ENCODE results near the gene CNP.
A peak's percentile ranks its signal among the peaks of the same experiment; 100 is the strongest.

CNP gene

GRCh38 chr17:41942626-41943373, 23.8 kb upstream of the CNP start:
- H3K4me3 ChIP-seq (ENCODE audit: low read depth, low read length) = no peak overlapping the region
- DNase-seq (ENCODE audit: low read depth) = no peak
- TF ChIP-seq MYC (IDR thresholded peaks at IDR 0.05; ENCODE audit: low read depth, low read length) (no peak), POLR2A (IDR thresholded peaks at IDR 0.05; ENCODE audit: extremely low read depth, insufficient read length) (no peak), MAX (IDR thresholded peaks at IDR 0.05; ENCODE audit: low read depth, low read length) (no peak), CTCF (IDR thresholded peaks at IDR 0.05; ENCODE audit: low read depth, low read length) (no peak)

GRCh38 chr17:41943492-41943891, 23.1 kb upstream of the CNP start:
- DNase-seq (ENCODE audit: low read depth) = no peak
- no peak for TF ChIP-seq MYC (IDR thresholded peaks at IDR 0.05; ENCODE audit: low read depth, low read length)
- TF ChIP-seq POLR2A (IDR thresholded peaks at IDR 0.05; ENCODE audit: extremely low read depth, insufficient read length) = no peak
- no peak for TF ChIP-seq MAX (IDR thresholded peaks at IDR 0.05; ENCODE audit: low read depth, low read length)
- no peak for TF ChIP-seq CTCF (IDR thresholded peaks at IDR 0.05; ENCODE audit: low read depth, low read length)
- H3K4me3 ChIP-seq (ENCODE audit: low read depth, low read length) = no peak overlapping the region

- H3K4me3 ChIP-seq (ENCODE audit: low read depth, low read length) = no peak overlapping the region
- DNase-seq (ENCODE audit: low read depth) = no peak
- no peak for TF ChIP-seq MYC (IDR thresholded peaks at IDR 0.05; ENCODE audit: low read depth, low read length)
- no peak for TF ChIP-seq MAX (IDR thresholded peaks at IDR 0.05; ENCODE audit: low read depth, low read length)
- no peak for TF ChIP-seq CTCF (IDR thresholded peaks at IDR 0.05; ENCODE audit: low read depth, low read length)
- TF ChIP-seq POLR2A (IDR thresholded peaks at IDR 0.05; ENCODE audit: extremely low read depth, insufficient read length) = no peak
These were observed 21.7 kb upstream of the CNP start for GRCh38 chr17:41944943-41945342.

- no peak for DNase-seq (ENCODE audit: low read depth)
- no peak overlapping the region for H3K4me3 ChIP-seq (ENCODE audit: low read depth, low read length)
- TF ChIP-seq MYC (IDR thresholded peaks at IDR 0.05; ENCODE audit: low read depth, low read length) = no peak
- TF ChIP-seq POLR2A (IDR thresholded peaks at IDR 0.05; ENCODE audit: extremely low read depth, insufficient read length) = no peak
- no peak for TF ChIP-seq MAX (IDR thresholded peaks at IDR 0.05; ENCODE audit: low read depth, low read length)
- no peak for TF ChIP-seq CTCF (IDR thresholded peaks at IDR 0.05; ENCODE audit: low read depth, low read length)
These were observed 17.7 kb upstream of the CNP start for GRCh38 chr17:41948762-41949460.

- no peak overlapping the region for H3K4me3 ChIP-seq (ENCODE audit: low read depth, low read length)
- TF ChIP-seq MYC (IDR thresholded peaks at IDR 0.05; ENCODE audit: low read depth, low read length) (no peak), MAX (IDR thresholded peaks at IDR 0.05; ENCODE audit: low read depth, low read length) (no peak), POLR2A (IDR thresholded peaks at IDR 0.05; ENCODE audit: extremely low read depth, insufficient read length) (no peak), CTCF (IDR thresholded peaks at IDR 0.05; ENCODE audit: low read depth, low read length) (no peak)
- DNase-seq (ENCODE audit: low read depth) = peak; percentile 50
These were observed 10.1 kb upstream of the CNP start for GRCh38 chr17:41956522-41956921.
